K562 (cell line): ENCODE data around the gene CAPZB. TPM values are rescaled to one million over a fixed set of nuclear protein-coding genes. Genes with fewer than 3 reads are reported as not detected.
A peak's percentile ranks its signal among the peaks of the same experiment; 100 is the strongest.

Experiments
- BMI1 ChIP-seq: fragments of 150-350 bp; IDR thresholded peaks from 2 replicates; pipeline ENCODE4 v1.6.1; 2014; ENCODE audit warnings: low read length
- DACH1 ChIP-seq: fragments of 450-650 bp; IDR thresholded peaks from 2 replicates; pipeline ENCODE4 v1.6.1; 2018; ENCODE audit not compliant: partially characterized antibody
- E2F5 ChIP-seq: sonication (generic); formaldehyde crosslinking; IDR thresholded peaks from 2 replicates; pipeline ENCODE4 v1.8.0; 2022; ENCODE audit warnings: mild to moderate bottlenecking, missing genetic modification reagents
- ERF ChIP-seq: fragments of 450-650 bp; formaldehyde crosslinking; IDR thresholded peaks from 2 replicates; pipeline ENCODE4 v1.4.0; 2020; ENCODE audit warnings: mild to moderate bottlenecking, mixed read lengths
- FOS ChIP-seq: IDR thresholded peaks from 3 replicates; pipeline ENCODE4 v1.6.1; 2011; ENCODE audit not compliant: insufficient read length; ENCODE audit errors: extremely low read depth
- HCFC1 ChIP-seq: IDR thresholded peaks from 2 replicates; pipeline ENCODE4 v1.6.1; 2012; ENCODE audit warnings: low read depth, low read length, improper control_type of control experiment
- HIVEP1 ChIP-seq: fragments of 250-450 bp; sonication (Bioruptor Pico); IDR thresholded peaks from 2 replicates; pipeline ENCODE4 v1.4.0; 2020; ENCODE audit warnings: mild to moderate bottlenecking
- KHSRP ChIP-seq: fragments of 450-650 bp; IDR thresholded peaks from 2 replicates; pipeline ENCODE4 v1.6.1; 2017
- KLF13 ChIP-seq: fragments of 450-650 bp; IDR thresholded peaks from 2 replicates; pipeline ENCODE4 v1.6.1; 2016; ENCODE audit warnings: missing genetic modification characterization, low read depth, mild to moderate bottlenecking, missing compliant biosample characterization, moderate library complexity, borderline replicate concordance
- POLR2G ChIP-seq: fragments of 200-400 bp; formaldehyde crosslinking; IDR thresholded peaks from 2 replicates; pipeline ENCODE4 v1.6.1; 2017; ENCODE audit warnings: low read depth, mild to moderate bottlenecking, antibody characterized with exemption, low read length, moderate library complexity
- RAD21 ChIP-seq, 2 experiments: fragments of 250-450 bp in 1 of 2; fragments of 450-650 bp in 1 of 2; sonication (Bioruptor Pico) in 1 of 2; formaldehyde crosslinking in 1 of 2; IDR thresholded peaks in 1 of 2; conservative IDR thresholded peaks in 1 of 2; 2 replicates each; pipeline versions ENCODE4 v1.4.0 to v1.8.0; 2020 to 2022; ENCODE audit warnings: mild to moderate bottlenecking in 2 of 2, moderate library complexity in 1 of 2
- RBBP5 ChIP-seq: fragments of 200-600 bp; sonication (generic); IDR thresholded peaks from 2 replicates; pipeline ENCODE4 v1.6.1; 2012; ENCODE audit warnings: borderline replicate concordance, mild to moderate bottlenecking, low read length, control low read depth, inconsistent platforms; ENCODE audit not compliant: insufficient read depth, poor library complexity, severe bottlenecking
- RBM25 ChIP-seq: fragments of 200-400 bp; formaldehyde crosslinking; IDR thresholded peaks from 2 replicates; pipeline ENCODE4 v1.6.1; 2018; ENCODE audit warnings: low read length, low read depth, moderate library complexity; ENCODE audit not compliant: severe bottlenecking
- RNF2 ChIP-seq: sonication (generic); IDR thresholded peaks from 2 replicates; pipeline ENCODE4 v1.6.1; 2016
- SNRNP70 ChIP-seq: fragments of 200-400 bp; formaldehyde crosslinking; optimal IDR thresholded peaks from 2 replicates; pipeline ENCODE3; 2017; ENCODE audit warnings: low read depth, low read length
- TAL1 ChIP-seq: fragments of 450-650 bp; IDR thresholded peaks from 2 replicates; pipeline ENCODE4 v1.6.1; 2016; ENCODE audit warnings: mild to moderate bottlenecking
- THAP7 ChIP-seq: fragments of 250-450 bp; sonication (Bioruptor Pico); IDR thresholded peaks from 2 replicates; pipeline ENCODE4 v1.5.0; 2021
- ZFX ChIP-seq: sonication (generic); formaldehyde crosslinking; IDR thresholded peaks from 2 replicates; pipeline ENCODE4 v1.8.0; 2022; ENCODE audit warnings: mild to moderate bottlenecking, missing genetic modification reagents, moderate library complexity
- ZNF41 ChIP-seq: fragments of 250-450 bp; sonication (Bioruptor Pico); conservative IDR thresholded peaks from 2 replicates; pipeline ENCODE4 v1.4.0; 2020; ENCODE audit warnings: mild to moderate bottlenecking
- ZNF431 ChIP-seq: sonication (generic); formaldehyde crosslinking; IDR thresholded peaks from 2 replicates; pipeline ENCODE4 v1.8.0; 2022; ENCODE audit warnings: mild to moderate bottlenecking, missing genetic modification reagents
- polyA plus RNA-seq, 8 experiments: library from polyadenylated mRNA; depleted of rRNA in 4 of 8; stranded (reverse) in 5 of 8; unstranded in 3 of 8; fragments of >200 nt; fragmentation: Nextera tagmentation in 2 of 8; fragmentation: Illumina TruSeq in 1 of 8; extraction: Ambion mirVana in 2 of 8; extraction: Trizol in 1 of 8; gene quantifications; 2 replicates each; pipeline versions ENCODE4 v1.2.1 to v1.2.3, GENCODE V29; 2011 to 2014; ENCODE audit warnings: inconsistent platforms in 1 of 8, missing spikeins in 1 of 8
- total RNA-seq, 7 experiments: library from RNA; depleted of rRNA in 6 of 7; stranded (reverse); fragments of >200 nt in 6 of 7; fragmentation: Illumina TruSeq in 2 of 7; extraction: Trizol in 2 of 7; gene quantifications; 2 replicates each; pipeline versions ENCODE4 v1.2.1 to v1.2.3, GENCODE V29; 2011 to 2021; ENCODE audit warnings: low replicate concordance in 1 of 7
- TF ChIP-seq, protein P1 (sequence below): fragments of 450-650 bp; IDR thresholded peaks from 2 replicates; pipeline ENCODE4 v1.6.1; 2017; ENCODE audit warnings: antibody characterized with exemption, mild to moderate bottlenecking
- TF ChIP-seq, protein P2 (sequence below): sonication (generic); formaldehyde crosslinking; IDR thresholded peaks from 2 replicates; pipeline ENCODE4 v1.8.0; 2022; ENCODE audit warnings: mild to moderate bottlenecking, missing genetic modification reagents

Gene CAPZB
- total and polyA plus RNA-seq, 9 of the 15 experiments (the other 6 are each of a cell fraction or from before 2014, with no cell fraction given) = 57.6 to 297 (median 125) TPM

DNA sequence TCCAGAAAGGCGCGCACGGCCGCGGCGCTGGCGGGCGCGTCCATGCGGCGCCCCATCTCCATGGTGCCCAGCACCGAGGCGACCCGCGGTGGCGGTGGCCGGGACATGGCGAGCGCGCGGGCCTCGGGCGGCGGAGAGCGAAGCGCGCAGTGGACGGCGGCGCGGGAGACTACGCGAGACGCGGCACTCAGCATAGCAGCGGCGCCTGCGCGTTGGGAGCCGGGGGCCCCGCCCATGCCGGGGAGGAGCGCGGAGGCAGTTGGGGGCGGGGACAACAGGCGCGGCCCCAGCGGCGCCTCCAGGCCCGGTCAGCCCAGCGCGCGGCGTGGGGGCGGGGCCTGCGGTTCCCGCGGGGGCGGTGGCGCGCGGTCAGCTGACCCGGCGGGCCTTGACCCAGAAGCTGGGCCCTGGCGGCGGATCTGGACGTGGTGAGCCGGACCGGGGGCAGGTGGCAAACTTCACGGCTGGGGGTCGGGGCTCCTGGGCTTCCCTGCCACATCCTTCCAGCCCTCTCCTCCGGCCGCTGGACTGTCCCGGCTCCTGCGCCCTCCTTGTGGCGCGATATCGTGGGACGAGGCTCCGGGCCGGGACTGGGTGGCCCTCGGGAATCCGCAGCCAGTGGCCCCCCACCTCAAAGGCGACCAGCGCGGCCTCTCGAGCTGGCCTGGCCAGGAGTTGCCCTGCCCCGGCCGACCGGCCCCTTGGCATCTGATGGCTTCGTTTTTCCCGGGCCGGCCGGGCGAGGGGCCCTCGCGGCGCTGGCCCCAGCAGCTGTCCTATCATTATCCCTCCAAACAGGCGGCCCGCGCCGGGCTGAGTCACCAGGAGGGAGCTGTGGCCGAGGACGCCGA is 173.2 kb downstream of the CAPZB start, which contains the start of the genes AKR7A2 and SLC66A1 (continued):
- TF ChIP-seq ERF (peak; percentile 72; the same call in 1 of the 2 replicates), BMI1 (no peak), RBBP5 (peak; percentile 88), THAP7 (no peak), E2F5 (CRISPR knock-in tag) (0 out of 2 replicates have a peak, but pooled peaks have one; percentile 78), KLF13 (tag) (0 out of 2 replicates have a peak, but pooled peaks have one; percentile 44), FOS (peak; percentile 11), ZFX (CRISPR knock-in tag) (peak; percentile 98), TAL1 (peak; percentile 59), POLR2G (peak; percentile 97), ZNF431 (CRISPR knock-in tag) (peak; percentile 74; the same call in 1 of the 2 replicates), RNF2 (peak; percentile 72), KHSRP (no peak), ZNF41 (CRISPR knock-in tag) (peak; percentile 52; the same call in 1 of the 2 replicates), RBM25 (peak; percentile 81), HIVEP1 (CRISPR knock-in tag) (0 out of 2 replicates have a peak, but pooled peaks have one; percentile 14), DACH1 (peak; percentile 57), SNRNP70 (no peak), RAD21 (CRISPR knock-in tag; conservative IDR thresholded peaks at IDR 0.05 in 1 of 2, IDR thresholded peaks at IDR 0.05 in 1 of 2) (0 out of 4 replicates have a peak, but pooled peaks of 1 of the 2 experiments have one; percentile 9), HCFC1 (peak; percentile 40)
- TF ChIP-seq, protein P1, sequence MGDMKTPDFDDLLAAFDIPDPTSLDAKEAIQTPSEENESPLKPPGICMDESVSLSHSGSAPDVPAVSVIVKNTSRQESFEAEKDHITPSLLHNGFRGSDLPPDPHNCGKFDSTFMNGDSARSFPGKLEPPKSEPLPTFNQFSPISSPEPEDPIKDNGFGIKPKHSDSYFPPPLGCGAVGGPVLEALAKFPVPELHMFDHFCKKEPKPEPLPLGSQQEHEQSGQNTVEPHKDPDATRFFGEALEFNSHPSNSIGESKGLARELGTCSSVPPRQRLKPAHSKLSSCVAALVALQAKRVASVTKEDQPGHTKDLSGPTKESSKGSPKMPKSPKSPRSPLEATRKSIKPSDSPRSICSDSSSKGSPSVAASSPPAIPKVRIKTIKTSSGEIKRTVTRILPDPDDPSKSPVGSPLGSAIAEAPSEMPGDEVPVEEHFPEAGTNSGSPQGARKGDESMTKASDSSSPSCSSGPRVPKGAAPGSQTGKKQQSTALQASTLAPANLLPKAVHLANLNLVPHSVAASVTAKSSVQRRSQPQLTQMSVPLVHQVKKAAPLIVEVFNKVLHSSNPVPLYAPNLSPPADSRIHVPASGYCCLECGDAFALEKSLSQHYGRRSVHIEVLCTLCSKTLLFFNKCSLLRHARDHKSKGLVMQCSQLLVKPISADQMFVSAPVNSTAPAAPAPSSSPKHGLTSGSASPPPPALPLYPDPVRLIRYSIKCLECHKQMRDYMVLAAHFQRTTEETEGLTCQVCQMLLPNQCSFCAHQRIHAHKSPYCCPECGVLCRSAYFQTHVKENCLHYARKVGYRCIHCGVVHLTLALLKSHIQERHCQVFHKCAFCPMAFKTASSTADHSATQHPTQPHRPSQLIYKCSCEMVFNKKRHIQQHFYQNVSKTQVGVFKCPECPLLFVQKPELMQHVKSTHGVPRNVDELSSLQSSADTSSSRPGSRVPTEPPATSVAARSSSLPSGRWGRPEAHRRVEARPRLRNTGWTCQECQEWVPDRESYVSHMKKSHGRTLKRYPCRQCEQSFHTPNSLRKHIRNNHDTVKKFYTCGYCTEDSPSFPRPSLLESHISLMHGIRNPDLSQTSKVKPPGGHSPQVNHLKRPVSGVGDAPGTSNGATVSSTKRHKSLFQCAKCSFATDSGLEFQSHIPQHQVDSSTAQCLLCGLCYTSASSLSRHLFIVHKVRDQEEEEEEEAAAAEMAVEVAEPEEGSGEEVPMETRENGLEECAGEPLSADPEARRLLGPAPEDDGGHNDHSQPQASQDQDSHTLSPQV = peak; percentile 80
- TF ChIP-seq, protein P2, sequence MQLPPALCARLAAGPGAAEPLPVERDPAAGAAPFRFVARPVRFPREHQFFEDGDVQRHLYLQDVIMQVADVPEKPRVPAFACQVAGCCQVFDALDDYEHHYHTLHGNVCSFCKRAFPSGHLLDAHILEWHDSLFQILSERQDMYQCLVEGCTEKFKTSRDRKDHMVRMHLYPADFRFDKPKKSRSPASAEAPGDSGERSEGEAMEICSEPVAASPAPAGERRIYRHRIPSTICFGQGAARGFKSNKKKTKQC (CRISPR knock-in tag) = peak; percentile 94
